GM23338 (cell line): Measurements from ENCODE around the gene IFI27.

ENCODE experiments used
- CTCF ChIP-seq, 2 experiments: fragments of 200-600 bp in 1 of 2; sonication (generic) in 1 of 2; conservative IDR thresholded peaks; 2 replicates each; pipeline versions ENCODE4 v1.5.1 to v1.6.1; 2016 to 2017; ENCODE audit warnings: antibody characterized with exemption in 2 of 2, low read depth in 2 of 2, mild to moderate bottlenecking in 2 of 2, moderate library complexity in 1 of 2
- EZH2 ChIP-seq: fragments of 200-600 bp; sonication (generic); IDR thresholded peaks from one replicate; pipeline ENCODE4 v1.8.0; 2017; ENCODE audit warnings: antibody characterized with exemption, mild to moderate bottlenecking, low read depth; ENCODE audit not compliant: unreplicated experiment
- POLR2AphosphoS5 ChIP-seq: IDR thresholded peaks from 2 replicates; pipeline ENCODE4 v1.6.1; 2016; ENCODE audit warnings: antibody characterized with exemption, low read depth
- REST ChIP-seq: IDR thresholded peaks from one replicate; pipeline ENCODE4 v1.6.1; 2018; ENCODE audit warnings: antibody characterized with exemption; ENCODE audit not compliant: unreplicated experiment

- TF ChIP-seq CTCF (conservative IDR thresholded peaks at IDR 0.05; ENCODE audit: low read depth in 2 of 2) (no peak), REST (no peak), EZH2 (no peak), POLR2AphosphoS5 (no peak)
Observed at GRCh38 chr14:94139006-94139405, 28.5 kb downstream of the IFI27 start.
